ENCODE measurements around the gene PODXL.

DNA sequence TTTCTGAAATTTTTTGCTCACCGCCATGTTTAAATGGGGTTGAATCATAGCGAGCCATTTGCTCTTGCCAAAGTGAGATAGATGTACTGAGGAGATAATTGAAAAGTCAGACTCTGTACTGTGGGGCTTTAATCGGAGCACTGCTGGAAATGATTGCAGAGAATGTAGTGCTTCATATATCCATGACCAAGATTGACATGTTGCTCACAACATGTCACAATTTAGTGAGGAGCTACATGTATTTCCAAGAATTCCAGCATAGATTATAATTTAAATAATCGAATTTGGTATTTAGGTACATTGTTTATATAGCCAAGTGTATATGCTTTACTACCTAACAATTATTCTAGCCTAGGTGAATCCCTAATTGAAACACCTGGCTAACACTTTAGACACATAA is 66.5 kb downstream of the PODXL start:
- TF ChIP-seq GATA3 (IDR thresholded peaks at IDR 0.05; ENCODE audit: low read depth, low read length) (no peak), GATA2 (IDR thresholded peaks at IDR 0.05; ENCODE audit: low read depth, low read length) (no peak)
